Fibroblast of pulmonary artery (primary cell): Measurements from ENCODE around the gene PRR36.

ENCODE experiments used
- DNase-seq: peaks from one replicate; pipeline ENCODE4 v3.0.0-alpha.2; 2010; ENCODE audit warnings: low read depth
- H3K4me3 ChIP-seq: replicated peaks from 2 replicates; pipeline ENCODE4 v1.5.1; 2011; ENCODE audit warnings: low read depth, mild to moderate bottlenecking, control low read depth, low read length, moderate library complexity
- TF ChIP-seq, protein P1 (sequence below): IDR thresholded peaks from 2 replicates; pipeline ENCODE4 v1.5.1; 2011; ENCODE audit warnings: mild to moderate bottlenecking, control low read depth, low read length, inconsistent platforms; ENCODE audit errors: missing control alignments

Gene PRR36

DNA sequence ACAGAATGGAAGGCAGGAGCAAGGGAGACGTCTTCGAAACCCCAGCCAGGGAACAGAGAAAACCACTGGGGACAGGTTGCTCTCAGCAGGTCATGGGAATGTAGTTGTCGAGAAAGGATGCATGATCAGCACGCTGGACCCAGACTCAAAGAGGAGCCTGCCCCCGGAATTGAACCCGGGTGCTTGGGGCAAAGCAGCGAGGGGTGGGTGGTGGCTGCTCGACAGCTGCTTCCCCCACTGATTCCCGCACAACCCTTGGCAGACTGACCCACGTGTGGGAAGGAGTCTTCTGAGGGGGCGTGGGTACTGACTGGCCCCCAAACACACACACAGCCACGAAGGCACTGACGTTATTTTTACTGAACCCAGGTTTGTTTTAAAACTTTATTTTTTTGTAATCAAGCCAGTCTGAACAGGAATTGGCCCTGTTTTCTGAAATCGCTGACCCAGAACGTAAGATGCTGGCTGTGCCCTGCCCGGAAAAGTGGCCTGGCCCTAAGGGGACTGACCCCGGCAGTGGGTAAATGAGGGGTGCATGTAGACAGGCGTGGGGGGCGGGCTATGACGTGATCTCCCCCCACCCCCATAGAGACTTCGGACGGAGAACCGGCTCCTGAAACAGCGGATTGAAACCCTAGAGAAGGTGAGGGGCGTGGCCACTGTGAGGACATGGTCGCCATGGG, 18.6 kb downstream of the PRR36 start:
- TF ChIP-seq, protein P1, sequence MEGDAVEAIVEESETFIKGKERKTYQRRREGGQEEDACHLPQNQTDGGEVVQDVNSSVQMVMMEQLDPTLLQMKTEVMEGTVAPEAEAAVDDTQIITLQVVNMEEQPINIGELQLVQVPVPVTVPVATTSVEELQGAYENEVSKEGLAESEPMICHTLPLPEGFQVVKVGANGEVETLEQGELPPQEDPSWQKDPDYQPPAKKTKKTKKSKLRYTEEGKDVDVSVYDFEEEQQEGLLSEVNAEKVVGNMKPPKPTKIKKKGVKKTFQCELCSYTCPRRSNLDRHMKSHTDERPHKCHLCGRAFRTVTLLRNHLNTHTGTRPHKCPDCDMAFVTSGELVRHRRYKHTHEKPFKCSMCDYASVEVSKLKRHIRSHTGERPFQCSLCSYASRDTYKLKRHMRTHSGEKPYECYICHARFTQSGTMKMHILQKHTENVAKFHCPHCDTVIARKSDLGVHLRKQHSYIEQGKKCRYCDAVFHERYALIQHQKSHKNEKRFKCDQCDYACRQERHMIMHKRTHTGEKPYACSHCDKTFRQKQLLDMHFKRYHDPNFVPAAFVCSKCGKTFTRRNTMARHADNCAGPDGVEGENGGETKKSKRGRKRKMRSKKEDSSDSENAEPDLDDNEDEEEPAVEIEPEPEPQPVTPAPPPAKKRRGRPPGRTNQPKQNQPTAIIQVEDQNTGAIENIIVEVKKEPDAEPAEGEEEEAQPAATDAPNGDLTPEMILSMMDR = no peak
- DNase-seq = no peak

DNA sequence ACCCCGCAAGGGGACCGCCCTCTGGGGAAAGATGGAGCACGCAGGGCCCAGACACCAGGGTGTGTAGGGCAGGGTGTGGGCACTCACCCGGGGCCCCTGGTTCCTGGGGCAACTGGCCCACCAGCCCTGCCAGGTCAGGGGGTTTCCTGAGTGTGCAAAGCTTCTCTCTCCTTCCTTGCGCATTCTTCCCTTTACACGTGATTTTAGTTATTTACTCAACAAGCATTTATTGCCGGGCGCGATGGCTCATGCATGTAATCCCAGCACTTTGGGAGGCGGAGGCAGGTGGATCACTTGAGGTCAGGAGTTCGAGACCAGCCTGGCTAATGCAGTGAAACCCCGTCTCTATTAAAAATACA, 20.4 kb downstream of the PRR36 start:
- H3K4me3 ChIP-seq = no peak overlapping the region

More for the DNA sequence above, 18.6 kb downstream of the PRR36 start:
- no peak overlapping the region for H3K4me3 ChIP-seq

DNA sequence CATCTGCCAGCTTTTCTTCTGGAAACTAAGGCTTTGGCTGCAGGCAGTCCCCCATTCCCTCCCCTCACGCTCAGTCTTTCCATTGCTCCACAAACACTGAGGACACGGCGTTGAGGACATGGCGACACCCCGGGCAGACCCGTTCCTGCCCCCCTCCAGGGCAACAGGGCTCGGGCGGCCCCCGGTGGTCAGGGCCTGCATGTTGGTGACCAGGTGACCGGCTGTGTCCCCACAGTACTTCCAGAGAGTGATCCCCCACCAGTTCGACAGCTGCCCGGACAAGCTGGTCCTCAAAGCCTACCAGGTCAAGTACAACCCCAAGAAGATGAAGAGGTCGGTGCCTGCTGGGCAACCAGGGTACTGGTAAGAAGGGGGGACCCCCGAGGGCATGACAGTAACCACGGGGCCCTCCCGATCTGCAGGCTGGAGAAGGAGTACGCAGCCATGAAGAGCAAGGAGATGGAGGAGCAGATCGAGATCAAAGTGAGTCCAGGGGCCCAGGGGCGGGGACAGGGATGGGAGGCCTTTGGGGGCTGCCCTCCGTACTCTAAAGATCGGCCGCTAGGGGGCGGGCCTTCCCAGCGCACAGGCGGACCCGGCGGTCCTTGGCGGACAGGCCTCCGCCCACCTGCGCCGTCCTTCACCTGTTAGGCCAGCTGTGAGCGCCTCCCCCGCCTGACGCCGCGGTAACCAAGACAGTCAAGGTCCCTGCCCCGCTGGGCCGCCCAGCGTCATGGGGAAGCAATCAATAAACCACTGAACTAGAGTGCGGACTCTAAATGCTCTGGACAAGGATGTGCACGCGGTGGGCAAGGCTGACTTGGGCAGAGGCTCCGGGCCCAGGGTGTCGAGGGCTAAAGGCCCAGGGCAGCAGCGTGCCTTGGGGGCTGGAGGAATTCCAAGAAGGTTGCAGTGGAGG, 21.1 kb downstream of the PRR36 start:
- H3K4me3 ChIP-seq = no peak overlapping the region

More for the DNA sequence above, 20.4 kb downstream of the PRR36 start:
- TF ChIP-seq, protein P1 = no peak
- no peak for DNase-seq

DNA sequence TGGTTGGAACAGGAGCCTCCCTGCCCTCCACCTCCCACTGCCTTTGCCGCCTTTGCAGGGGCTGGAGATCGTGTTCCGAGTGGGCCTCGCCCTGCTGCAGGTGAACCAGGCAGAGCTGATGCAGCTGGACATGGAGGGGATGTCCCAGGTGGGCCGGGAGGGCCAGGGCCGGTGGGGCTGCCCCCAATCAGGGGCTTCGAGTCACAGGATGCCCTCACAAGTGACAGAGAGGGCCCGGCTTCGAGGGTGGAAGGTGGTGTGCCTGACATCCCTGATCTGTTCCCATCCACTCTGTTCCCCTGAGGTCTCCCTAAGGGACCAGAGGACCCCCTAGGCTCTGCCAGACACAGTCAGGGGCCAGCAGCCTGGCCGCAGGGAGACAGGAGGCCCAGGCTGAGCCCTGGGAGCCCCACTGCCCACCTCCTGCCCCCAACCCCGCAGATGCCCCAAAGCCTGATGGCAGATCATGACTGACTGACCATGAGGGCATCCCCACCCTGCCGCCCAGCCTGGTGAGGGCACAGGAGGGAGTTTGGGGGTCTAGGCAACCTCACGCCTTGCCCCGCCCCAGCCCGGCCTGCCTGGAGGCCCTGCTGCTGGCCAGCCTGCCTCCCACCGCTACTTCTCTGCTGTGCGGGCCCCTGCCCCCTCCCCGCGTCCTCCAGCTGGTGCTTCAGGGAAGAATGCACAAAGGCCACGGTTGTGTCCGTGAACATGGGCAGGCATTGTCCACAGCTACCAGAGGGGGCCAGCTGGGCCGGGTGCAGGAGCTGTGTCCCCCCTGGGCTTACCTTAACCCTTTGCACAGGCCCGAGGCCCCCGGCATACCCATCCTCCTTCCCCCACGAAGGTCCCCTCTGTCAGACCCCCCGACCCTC, 22.3 kb downstream of the PRR36 start:
- TF ChIP-seq, protein P1 = no peak
- DNase-seq = no peak
- H3K4me3 ChIP-seq = no peak overlapping the region

More for the DNA sequence above, 21.1 kb downstream of the PRR36 start:
- peak; percentile 60 for DNase-seq
- TF ChIP-seq, protein P1 = peak; percentile 63

DNA sequence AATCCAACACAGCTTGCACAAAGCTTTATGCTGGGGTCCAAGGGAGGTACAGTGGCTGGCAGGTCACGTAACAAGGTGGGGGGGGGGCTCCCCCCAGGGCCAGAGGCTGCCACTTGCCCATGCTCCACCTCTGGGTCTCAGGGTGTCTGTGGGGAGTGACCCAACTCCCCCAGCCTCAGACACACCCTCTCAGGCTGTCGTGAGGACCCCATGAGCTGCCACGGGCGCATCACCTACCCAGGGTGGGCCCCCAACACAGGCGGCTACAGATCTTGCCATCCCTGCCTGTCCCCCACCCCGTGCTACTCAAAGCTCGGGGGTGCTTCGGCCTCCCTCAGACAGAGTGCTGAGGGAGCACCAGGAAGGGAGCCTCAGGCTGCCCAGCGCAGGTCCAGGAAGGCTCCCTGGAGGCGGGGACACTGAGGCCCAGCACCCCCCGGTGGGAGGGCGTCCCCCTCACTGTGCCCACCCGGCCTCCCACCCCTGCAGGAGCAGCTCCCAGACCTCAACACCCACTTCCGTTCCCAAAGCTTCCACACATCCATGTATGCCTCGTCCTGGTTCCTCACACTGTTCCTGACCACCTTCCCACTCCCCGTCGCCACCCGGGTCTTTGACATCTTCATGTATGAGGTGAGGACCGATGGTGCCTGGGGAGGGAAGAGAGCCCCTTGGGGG, 23.1 kb downstream of the PRR36 start:
- H3K4me3 ChIP-seq = no peak overlapping the region
- TF ChIP-seq, protein P1 = no peak
- DNase-seq = no peak
